Activated naive CD8-positive, alpha-beta T cell (primary cell): ENCODE results near the gene AMER2.

Source experiments
- H3K27ac Mint-ChIP-seq: one replicate; pipeline ENCODE4 v1.8.0; 2021; ENCODE audit warnings: mixed read lengths
- H3K27me3 Mint-ChIP-seq: one replicate; pipeline ENCODE4 v1.8.0; 2021; ENCODE audit warnings: mixed read lengths
- H3K36me3 Mint-ChIP-seq: one replicate; pipeline ENCODE4 v1.8.0; 2021; ENCODE audit warnings: mixed read lengths
- H3K4me1 Mint-ChIP-seq: one replicate; pipeline ENCODE4 v1.8.0; 2021; ENCODE audit warnings: low read depth, mixed read lengths
- H3K4me3 Mint-ChIP-seq: one replicate; pipeline ENCODE4 v1.8.0; 2021; ENCODE audit warnings: mild to moderate bottlenecking, mixed read lengths
- H3K9me3 Mint-ChIP-seq: one replicate; pipeline ENCODE4 v1.8.0; 2021; ENCODE audit warnings: low read depth, mixed read lengths

AMER2 gene

DNA sequence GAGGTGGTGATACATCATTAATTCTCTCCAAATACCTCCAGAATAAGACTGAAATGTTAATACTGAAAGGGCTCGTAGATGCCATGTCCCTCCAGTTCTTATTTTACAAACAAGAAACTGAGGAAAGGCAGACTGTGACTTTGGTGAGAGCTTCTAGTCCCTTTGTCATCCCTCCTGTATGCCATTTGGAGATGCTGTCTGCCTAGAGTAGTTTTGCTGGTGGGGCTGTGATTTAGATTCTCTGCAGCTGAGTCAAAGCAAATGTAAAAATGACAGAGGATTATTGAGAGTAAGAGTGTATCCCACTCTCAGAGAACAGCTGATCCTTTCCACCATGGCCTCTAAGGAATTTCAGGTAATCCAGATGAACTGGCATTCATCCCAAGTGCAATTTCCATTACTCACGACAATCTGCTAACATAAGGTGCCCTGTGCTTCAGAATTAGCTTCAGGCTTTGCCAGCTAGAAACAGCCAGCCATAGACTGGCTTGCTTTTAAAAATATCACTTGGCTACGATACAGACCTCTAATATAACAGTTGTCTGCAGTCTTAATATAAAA, 59.3 kb downstream of the AMER2 start:
- no peak overlapping the region for H3K27ac Mint-ChIP-seq
- no peak overlapping the region for H3K4me3 Mint-ChIP-seq
- no peaks in the 10 kb centered on the region for H3K36me3 Mint-ChIP-seq
- H3K27me3 Mint-ChIP-seq, result peaks cover 11% of the 10 kb centered on the region
- H3K9me3 Mint-ChIP-seq, result no peaks in the 10 kb centered on the region
- H3K4me1 Mint-ChIP-seq, result peaks cover 2% of the 10 kb centered on the region
